Neural progenitor cell (in vitro differentiated cells): Measurements from ENCODE around the gene SMIM36. TPM values are rescaled to one million over a fixed set of nuclear protein-coding genes. Genes with fewer than 3 reads are reported as not detected.
"Not testable (repeated sequence)": the region's sequence is repeated elsewhere in the genome, so short reads cannot be mapped to it uniquely, and the experiment has no call there.

Experiments used
- DNase-seq: peaks from one replicate; pipeline ENCODE4 v3.0.0-alpha.2; 2016; ENCODE audit warnings: low spot score
- H2AFZ ChIP-seq: fragments of 200-600 bp; sonication (generic); replicated peaks from 2 replicates; pipeline ENCODE4 v1.6.1; 2016; ENCODE audit warnings: antibody characterized with exemption
- H3F3A ChIP-seq: fragments of 200-600 bp; sonication (generic); 2 replicates; pipeline ENCODE4 v1.6.1; 2016; ENCODE audit warnings: antibody characterized with exemption, low read depth
- H3K27ac ChIP-seq: fragments of 200-600 bp; sonication (generic); 2 replicates; pipeline ENCODE4 v1.5.1; 2016; ENCODE audit warnings: mild to moderate bottlenecking
- H3K27me3 ChIP-seq: fragments of 200-600 bp; sonication (generic); 2 replicates; pipeline ENCODE4 v1.6.1; 2016; ENCODE audit warnings: mild to moderate bottlenecking, moderate library complexity
- H3K36me3 ChIP-seq: fragments of 200-600 bp; sonication (generic); 2 replicates; pipeline ENCODE4 v1.5.1; 2016
- H3K4me1 ChIP-seq: fragments of 200-600 bp; sonication (generic); 2 replicates; pipeline ENCODE4 v1.6.1; 2016; ENCODE audit warnings: mixed run types
- H3K4me2 ChIP-seq: fragments of 200-600 bp; sonication (generic); 2 replicates; pipeline ENCODE4 v1.6.1; 2016
- H3K4me3 ChIP-seq: fragments of 200-600 bp; sonication (generic); 2 replicates; pipeline ENCODE4 v1.5.1; 2016
- H3K79me2 ChIP-seq: fragments of 200-600 bp; sonication (generic); 2 replicates; pipeline ENCODE4 v1.6.1; 2016; ENCODE audit warnings: low read depth
- H3K9ac ChIP-seq: fragments of 200-600 bp; sonication (generic); 2 replicates; pipeline ENCODE4 v1.6.1; 2016
- H3K9me3 ChIP-seq: fragments of 200-600 bp; sonication (generic); 2 replicates; pipeline ENCODE4 v1.5.1; 2016; ENCODE audit warnings: low read depth
- H4K20me1 ChIP-seq: fragments of 200-600 bp; sonication (generic); 2 replicates; pipeline ENCODE4 v1.6.1; 2016; ENCODE audit warnings: low read depth
- H3K27ac Mint-ChIP-seq: 3 replicates; pipeline ENCODE4 v1.8.0; 2021; ENCODE audit warnings: mixed read lengths
- H3K27me3 Mint-ChIP-seq: 2 replicates; pipeline ENCODE4 v1.8.0; 2022; ENCODE audit warnings: low read depth, mild to moderate bottlenecking, inconsistent platforms, moderate library complexity, mixed read lengths; ENCODE audit not compliant: insufficient read depth
- H3K36me3 Mint-ChIP-seq: 3 replicates; pipeline ENCODE4 v1.8.0; 2021; ENCODE audit warnings: mixed read lengths
- H3K4me1 Mint-ChIP-seq: 3 replicates; pipeline ENCODE4 v1.8.0; 2021; ENCODE audit warnings: mixed read lengths
- H3K4me3 Mint-ChIP-seq: 3 replicates; pipeline ENCODE4 v1.8.0; 2021; ENCODE audit warnings: mild to moderate bottlenecking, moderate library complexity, mixed read lengths
- H3K9me3 Mint-ChIP-seq: 3 replicates; pipeline ENCODE4 v1.8.0; 2020; ENCODE audit warnings: mixed read lengths
- EZH2 ChIP-seq: fragments of 200-600 bp; sonication (generic); IDR thresholded peaks from 2 replicates; pipeline ENCODE4 v1.6.1; 2017; ENCODE audit warnings: antibody characterized with exemption, mild to moderate bottlenecking, moderate library complexity
- EZH2phosphoT487 ChIP-seq: fragments of 200-600 bp; sonication (generic); IDR thresholded peaks from 2 replicates; pipeline ENCODE4 v1.6.1; 2017; ENCODE audit warnings: antibody characterized with exemption
- total RNA-seq: library from RNA; depleted of rRNA; stranded (reverse); fragments of >200 nt; gene quantifications from 2 replicates; pipeline ENCODE4 v1.2.3, GENCODE V29; 2015; ENCODE audit warnings: low replicate concordance
- TF ChIP-seq, protein P1 (sequence below): fragments of 200-600 bp; sonication (generic); IDR thresholded peaks from 2 replicates; pipeline ENCODE4 v1.5.1; 2017; ENCODE audit warnings: antibody characterized with exemption, mild to moderate bottlenecking

Gene SMIM36
- total RNA-seq, 1 donor from 2014 or later = not detected

DNA sequence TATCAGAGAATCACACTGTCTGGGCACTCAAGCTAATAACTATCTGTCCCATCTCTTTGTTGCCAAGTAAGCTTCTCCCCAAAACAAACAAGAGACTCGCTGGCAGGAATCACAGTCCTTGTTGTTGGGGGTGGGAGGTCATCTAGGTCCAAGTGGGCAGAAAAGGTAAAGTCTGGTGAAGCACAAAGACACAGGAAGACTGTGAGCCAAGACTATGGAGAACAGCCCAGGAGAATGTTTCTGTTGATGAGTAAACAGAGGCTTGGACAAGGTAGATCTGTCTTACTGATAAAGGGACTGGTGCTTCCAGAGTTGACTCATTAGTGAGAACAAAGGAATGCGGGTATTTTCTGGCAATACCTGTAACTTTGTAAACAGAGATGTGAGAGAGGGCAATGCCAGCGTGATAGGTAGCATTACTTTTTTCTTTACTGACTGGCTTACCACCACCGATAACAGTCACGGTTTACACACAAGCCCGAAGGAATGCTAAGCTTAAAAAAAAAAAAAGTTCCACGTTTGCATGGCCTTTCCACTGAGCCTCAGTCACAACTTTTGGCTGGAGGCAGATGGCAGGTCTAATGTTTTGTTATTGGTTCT, 78.1 kb downstream of the SMIM36 start:
- Histone ChIP-seq H3K36me3 (no peaks in the 10 kb centered on the region), H2AFZ (peak overlapping the region; percentile 1)
- H3K4me1 Mint-ChIP-seq = peaks cover 24% of the 10 kb centered on the region

DNA sequence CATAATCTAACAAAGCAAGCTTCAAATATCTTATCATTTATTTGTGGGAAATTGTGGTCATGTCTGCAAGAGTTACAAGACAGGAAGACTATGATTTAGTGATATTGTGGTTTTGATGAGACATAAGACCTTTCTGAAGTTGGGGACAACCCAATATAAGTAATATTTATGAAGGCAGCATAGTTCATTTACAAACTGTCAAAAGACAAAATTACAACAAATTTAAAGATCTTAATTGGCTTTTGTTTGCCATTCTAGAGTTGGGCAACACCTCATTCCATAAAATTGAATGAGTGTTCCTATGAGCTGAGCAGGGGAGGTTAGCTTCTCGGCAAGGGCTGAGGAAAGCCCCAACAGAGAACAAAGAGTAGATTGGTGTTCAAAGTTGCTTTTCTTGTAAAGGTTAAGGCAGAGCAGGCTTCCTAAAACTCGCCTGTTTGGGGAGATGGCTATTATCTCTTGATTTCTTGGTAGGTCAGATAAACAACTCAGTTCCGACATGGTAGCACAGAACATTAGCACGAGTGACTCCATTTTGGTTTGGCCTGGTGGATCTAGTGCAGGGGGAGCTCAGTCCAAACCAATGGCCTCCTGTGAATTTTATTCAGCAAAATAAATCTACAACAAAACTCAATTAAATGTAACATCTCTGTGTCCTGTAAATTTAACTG, 78.8 kb downstream of the SMIM36 start:
- Mint-ChIP-seq H3K27me3 (peaks cover 2% of the 10 kb centered on the region), H3K36me3 (no peaks in the 10 kb centered on the region)
- H3K9me3 ChIP-seq = no peaks in the 10 kb centered on the region

More for the DNA sequence above, 78.1 kb downstream of the SMIM36 start:
- H4K20me1 ChIP-seq = no peaks in the 10 kb centered on the region
- Mint-ChIP-seq H3K4me3 (no peak overlapping the region), H3K27ac (peak overlapping the region; percentile 22), H3K27me3 (peaks cover 2% of the 10 kb centered on the region), H3K9me3 (peaks cover 2% of the 10 kb centered on the region), H3K36me3 (no peaks in the 10 kb centered on the region)
- H3K27me3 ChIP-seq = no peaks in the 10 kb centered on the region
- no peak for DNase-seq
- H3F3A ChIP-seq = peaks cover 20% of the 10 kb centered on the region
- H3K79me2 ChIP-seq = no peaks in the 10 kb centered on the region
- H3K4me3 ChIP-seq = no peak overlapping the region
- TF ChIP-seq, protein P1, sequence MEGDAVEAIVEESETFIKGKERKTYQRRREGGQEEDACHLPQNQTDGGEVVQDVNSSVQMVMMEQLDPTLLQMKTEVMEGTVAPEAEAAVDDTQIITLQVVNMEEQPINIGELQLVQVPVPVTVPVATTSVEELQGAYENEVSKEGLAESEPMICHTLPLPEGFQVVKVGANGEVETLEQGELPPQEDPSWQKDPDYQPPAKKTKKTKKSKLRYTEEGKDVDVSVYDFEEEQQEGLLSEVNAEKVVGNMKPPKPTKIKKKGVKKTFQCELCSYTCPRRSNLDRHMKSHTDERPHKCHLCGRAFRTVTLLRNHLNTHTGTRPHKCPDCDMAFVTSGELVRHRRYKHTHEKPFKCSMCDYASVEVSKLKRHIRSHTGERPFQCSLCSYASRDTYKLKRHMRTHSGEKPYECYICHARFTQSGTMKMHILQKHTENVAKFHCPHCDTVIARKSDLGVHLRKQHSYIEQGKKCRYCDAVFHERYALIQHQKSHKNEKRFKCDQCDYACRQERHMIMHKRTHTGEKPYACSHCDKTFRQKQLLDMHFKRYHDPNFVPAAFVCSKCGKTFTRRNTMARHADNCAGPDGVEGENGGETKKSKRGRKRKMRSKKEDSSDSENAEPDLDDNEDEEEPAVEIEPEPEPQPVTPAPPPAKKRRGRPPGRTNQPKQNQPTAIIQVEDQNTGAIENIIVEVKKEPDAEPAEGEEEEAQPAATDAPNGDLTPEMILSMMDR = no peak
- TF ChIP-seq EZH2 (no peak), EZH2phosphoT487 (no peak)
- no peaks in the 10 kb centered on the region for H3K9me3 ChIP-seq
- no peak overlapping the region for H3K4me2 ChIP-seq
- no peak overlapping the region for H3K9ac ChIP-seq
- peaks cover 15% of the 10 kb centered on the region for H3K4me1 ChIP-seq
- H3K27ac ChIP-seq = no peak overlapping the region

GRCh38 chr17:55431914-55432313, 79.3 kb downstream of the SMIM36 start:
- not testable (repeated sequence) for H2AFZ ChIP-seq, H3K4me3 Mint-ChIP-seq, H3K9me3 ChIP-seq

More for the DNA sequence above, 78.8 kb downstream of the SMIM36 start:
- no peak overlapping the region for H3K27ac ChIP-seq
- no peaks in the 10 kb centered on the region for H3K36me3 ChIP-seq
- no peaks in the 10 kb centered on the region for H3K79me2 ChIP-seq
- H3F3A ChIP-seq = peaks cover 13% of the 10 kb centered on the region
- no peak overlapping the region for H3K27ac Mint-ChIP-seq
- H3K9ac ChIP-seq = no peak overlapping the region
- H3K9me3 Mint-ChIP-seq = peaks cover 2% of the 10 kb centered on the region
- TF ChIP-seq, protein P1 = no peak
- TF ChIP-seq EZH2 (no peak), EZH2phosphoT487 (no peak)
- no peak overlapping the region for H3K4me2 ChIP-seq
- peaks cover 13% of the 10 kb centered on the region for H3K4me1 ChIP-seq
- DNase-seq = no peak
- peaks cover 20% of the 10 kb centered on the region for H3K4me1 Mint-ChIP-seq
- H3K27me3 ChIP-seq = no peaks in the 10 kb centered on the region
- no peak overlapping the region for H3K4me3 ChIP-seq
- H2AFZ ChIP-seq = no peak overlapping the region
- no peak overlapping the region for H3K4me3 Mint-ChIP-seq
- no peaks in the 10 kb centered on the region for H4K20me1 ChIP-seq

More at GRCh38 chr17:55431914-55432313, 79.3 kb downstream of the SMIM36 start:
- H3K27ac Mint-ChIP-seq, H3K27me3 ChIP-seq, H4K20me1 ChIP-seq, H3K79me2 ChIP-seq, H3K9me3 Mint-ChIP-seq, H3K27ac ChIP-seq, H3F3A ChIP-seq, H3K4me1 ChIP-seq, DNase-seq, H3K36me3 Mint-ChIP-seq, H3K4me3 ChIP-seq, H3K9ac ChIP-seq, H3K36me3 ChIP-seq, H3K27me3 Mint-ChIP-seq, H3K4me2 ChIP-seq: not testable (repeated sequence)
- H3K4me1 Mint-ChIP-seq = peaks cover 15% of the 10 kb centered on the region
